OCI-LY3 (cell line): ENCODE results near the gene CD300LG.
A peak's percentile ranks its signal among the peaks of the same experiment; 100 is the strongest.

Experiments used
- H2AFZ ChIP-seq: fragments of 200-600, 300-600 bp; shearing (Covaris generic); 2 replicates; pipeline ENCODE4 v1.6.0; 2014; ENCODE audit warnings: antibody characterized with exemption, low read depth, low read length
- H3K27ac ChIP-seq: fragments of 200-600, 300-600 bp; sonication (generic); 2 replicates; pipeline ENCODE4 v1.5.1; 2014; ENCODE audit warnings: mild to moderate bottlenecking, low read length, moderate library complexity, mixed read lengths
- H3K27me3 ChIP-seq: fragments of 200-600, 300-600 bp; sonication (generic); 2 replicates; pipeline ENCODE4 v1.6.1; 2014; ENCODE audit warnings: low read depth, low read length, mixed read lengths
- H3K36me3 ChIP-seq: fragments of 200-600, 300-600 bp; sonication (generic); replicated peaks from 2 replicates; pipeline ENCODE3; 2014; ENCODE audit warnings: low read depth, low read length, mixed read lengths
- H3K4me1 ChIP-seq: fragments of 300-600, 200-600 bp; sonication (generic); 2 replicates; pipeline ENCODE4 v1.6.1; 2014; ENCODE audit warnings: low read length, mixed read lengths
- H3K4me2 ChIP-seq: fragments of 200-600, 300-600 bp; sonication (generic); 2 replicates; pipeline ENCODE4 v1.6.1; 2014; ENCODE audit warnings: low read length, mixed read lengths
- H3K4me3 ChIP-seq: fragments of 300-600, 200-600 bp; sonication (generic); 2 replicates; pipeline ENCODE4 v1.5.1; 2014; ENCODE audit warnings: antibody characterized with exemption, mild to moderate bottlenecking, low read length, moderate library complexity
- H3K79me2 ChIP-seq: fragments of 300-600, 200-600 bp; shearing (Covaris generic); 2 replicates; pipeline ENCODE4 v1.6.1; 2014; ENCODE audit warnings: mild to moderate bottlenecking, low read length, mixed read lengths
- H3K9ac ChIP-seq: fragments of 300-600, 200-600 bp; shearing (Covaris generic); 2 replicates; pipeline ENCODE4 v1.6.0; 2014; ENCODE audit warnings: mild to moderate bottlenecking, low read length, moderate library complexity
- H3K9me3 ChIP-seq: fragments of 200-600, 300-600 bp; shearing (Covaris generic); 2 replicates; pipeline ENCODE4 v1.6.1; 2014; ENCODE audit warnings: low read length, mixed read lengths; ENCODE audit not compliant: insufficient read depth
- H4K20me1 ChIP-seq: fragments of 200-600, 300-600 bp; sonication (generic); 2 replicates; pipeline ENCODE4 v1.6.1; 2016; ENCODE audit warnings: low read length, mixed read lengths; ENCODE audit not compliant: insufficient read depth
- CTCF ChIP-seq: fragments of 200-600, 300-600 bp; sonication (generic); IDR thresholded peaks from 2 replicates; pipeline ENCODE4 v1.5.1; 2014; ENCODE audit warnings: antibody characterized with exemption, low read length, low read depth
- EZH2phosphoT487 ChIP-seq: fragments of 200-600 bp; shearing (Covaris generic); IDR thresholded peaks from 2 replicates; pipeline ENCODE4 v1.6.1; 2018; ENCODE audit warnings: antibody characterized with exemption, mixed run types, low read depth

Gene CD300LG

GRCh38 chr17:43880420-43880991, 33.5 kb downstream of the CD300LG start:
- Histone ChIP-seq H3K27ac (no peak overlapping the region), H3K4me3 (no peak overlapping the region), H3K79me2 (no peaks in the 10 kb centered on the region), H3K4me2 (no peak overlapping the region), H3K36me3 (no peaks in the 10 kb centered on the region), H3K27me3 (peaks cover 13% of the 10 kb centered on the region), H2AFZ (no peak overlapping the region), H3K9me3 (no peaks in the 10 kb centered on the region), H4K20me1 (no peaks in the 10 kb centered on the region), H3K4me1 (no peaks in the 10 kb centered on the region), H3K9ac (no peak overlapping the region)
- TF ChIP-seq CTCF (peak; percentile 74), EZH2phosphoT487 (no peak)

- Histone ChIP-seq H3K9me3 (no peaks in the 10 kb centered on the region), H3K79me2 (no peaks in the 10 kb centered on the region), H3K27ac (no peak overlapping the region), H3K4me3 (no peak overlapping the region), H2AFZ (no peak overlapping the region), H3K9ac (no peak overlapping the region), H4K20me1 (no peaks in the 10 kb centered on the region), H3K27me3 (peaks cover 16% of the 10 kb centered on the region), H3K4me1 (no peaks in the 10 kb centered on the region), H3K4me2 (no peak overlapping the region), H3K36me3 (no peaks in the 10 kb centered on the region)
- TF ChIP-seq CTCF (no peak), EZH2phosphoT487 (no peak)
Measured at GRCh38 chr17:43881181-43881580, 34.2 kb downstream of the CD300LG start.

GRCh38 chr17:43881758-43882505, 35.0 kb downstream of the CD300LG start:
- TF ChIP-seq EZH2phosphoT487 (no peak), CTCF (no peak)
- peaks cover 22% of the 10 kb centered on the region for H3K27me3 ChIP-seq
- no peak overlapping the region for H3K9ac ChIP-seq
- no peaks in the 10 kb centered on the region for H3K4me1 ChIP-seq
- no peak overlapping the region for H2AFZ ChIP-seq
- no peak overlapping the region for H3K4me2 ChIP-seq
- H3K9me3 ChIP-seq: no peaks in the 10 kb centered on the region
- no peaks in the 10 kb centered on the region for H4K20me1 ChIP-seq
- H3K4me3 ChIP-seq: no peak overlapping the region
- no peak overlapping the region for H3K27ac ChIP-seq
- no peaks in the 10 kb centered on the region for H3K36me3 ChIP-seq
- no peaks in the 10 kb centered on the region for H3K79me2 ChIP-seq

GRCh38 chr17:43882761-43883415, 35.9 kb downstream of the CD300LG start:
- Histone ChIP-seq H3K4me2 (no peak overlapping the region), H4K20me1 (no peaks in the 10 kb centered on the region), H3K79me2 (no peaks in the 10 kb centered on the region), H3K4me3 (no peak overlapping the region), H3K4me1 (no peaks in the 10 kb centered on the region), H3K27me3 (peaks cover 23% of the 10 kb centered on the region), H3K9me3 (no peaks in the 10 kb centered on the region), H3K9ac (no peak overlapping the region), H3K27ac (no peak overlapping the region), H3K36me3 (no peaks in the 10 kb centered on the region), H2AFZ (no peak overlapping the region)
- TF ChIP-seq EZH2phosphoT487: no peak
- TF ChIP-seq CTCF: no peak
